OCI-LY3 (cell line): ENCODE data around the gene USP10.

ENCODE experiments used
- H2AFZ ChIP-seq: fragments of 200-600, 300-600 bp; shearing (Covaris generic); 2 replicates; pipeline ENCODE4 v1.6.0; 2014; ENCODE audit warnings: antibody characterized with exemption, low read depth, low read length
- H3K27ac ChIP-seq: fragments of 200-600, 300-600 bp; sonication (generic); 2 replicates; pipeline ENCODE4 v1.5.1; 2014; ENCODE audit warnings: mild to moderate bottlenecking, low read length, moderate library complexity, mixed read lengths
- H3K27me3 ChIP-seq: fragments of 200-600, 300-600 bp; sonication (generic); 2 replicates; pipeline ENCODE4 v1.6.1; 2014; ENCODE audit warnings: low read depth, low read length, mixed read lengths
- H3K36me3 ChIP-seq: fragments of 200-600, 300-600 bp; sonication (generic); replicated peaks from 2 replicates; pipeline ENCODE3; 2014; ENCODE audit warnings: low read depth, low read length, mixed read lengths
- H3K4me1 ChIP-seq: fragments of 300-600, 200-600 bp; sonication (generic); 2 replicates; pipeline ENCODE4 v1.6.1; 2014; ENCODE audit warnings: low read length, mixed read lengths
- H3K4me2 ChIP-seq: fragments of 200-600, 300-600 bp; sonication (generic); 2 replicates; pipeline ENCODE4 v1.6.1; 2014; ENCODE audit warnings: low read length, mixed read lengths
- H3K4me3 ChIP-seq: fragments of 300-600, 200-600 bp; sonication (generic); 2 replicates; pipeline ENCODE4 v1.5.1; 2014; ENCODE audit warnings: antibody characterized with exemption, mild to moderate bottlenecking, low read length, moderate library complexity
- H3K79me2 ChIP-seq: fragments of 300-600, 200-600 bp; shearing (Covaris generic); 2 replicates; pipeline ENCODE4 v1.6.1; 2014; ENCODE audit warnings: mild to moderate bottlenecking, low read length, mixed read lengths
- H3K9ac ChIP-seq: fragments of 300-600, 200-600 bp; shearing (Covaris generic); 2 replicates; pipeline ENCODE4 v1.6.0; 2014; ENCODE audit warnings: mild to moderate bottlenecking, low read length, moderate library complexity
- H3K9me3 ChIP-seq: fragments of 200-600, 300-600 bp; shearing (Covaris generic); 2 replicates; pipeline ENCODE4 v1.6.1; 2014; ENCODE audit warnings: low read length, mixed read lengths; ENCODE audit not compliant: insufficient read depth
- H4K20me1 ChIP-seq: fragments of 200-600, 300-600 bp; sonication (generic); 2 replicates; pipeline ENCODE4 v1.6.1; 2016; ENCODE audit warnings: low read length, mixed read lengths; ENCODE audit not compliant: insufficient read depth
- CTCF ChIP-seq: fragments of 200-600, 300-600 bp; sonication (generic); IDR thresholded peaks from 2 replicates; pipeline ENCODE4 v1.5.1; 2014; ENCODE audit warnings: antibody characterized with exemption, low read length, low read depth
- EZH2phosphoT487 ChIP-seq: fragments of 200-600 bp; shearing (Covaris generic); IDR thresholded peaks from 2 replicates; pipeline ENCODE4 v1.6.1; 2018; ENCODE audit warnings: antibody characterized with exemption, mixed run types, low read depth

The USP10 gene

DNA sequence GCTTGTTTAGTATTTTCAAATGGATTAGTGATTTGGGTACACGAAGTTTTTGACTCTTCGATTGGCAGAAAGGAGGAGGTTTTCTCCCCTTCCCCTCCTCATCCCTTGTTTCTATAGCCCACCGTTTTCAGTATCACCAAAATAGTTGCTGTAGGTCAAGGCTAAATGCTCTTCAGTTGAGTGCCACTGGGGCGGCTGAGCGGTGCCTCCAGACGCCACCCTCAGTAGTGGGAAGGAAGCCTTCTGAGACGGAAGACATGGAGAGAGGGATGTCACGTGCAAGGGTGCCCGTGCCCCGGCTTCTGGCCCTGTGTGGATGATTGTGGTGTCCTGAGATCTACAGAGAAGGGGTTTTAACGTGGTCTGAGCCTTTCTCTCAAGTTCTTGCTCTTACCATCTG, 80.3 kb downstream of the USP10 start:
- Histone ChIP-seq H3K27me3 (no peaks in the 10 kb centered on the region), H2AFZ (no peak overlapping the region), H3K9ac (no peak overlapping the region), H3K4me3 (no peak overlapping the region), H3K4me2 (no peak overlapping the region), H3K9me3 (no peaks in the 10 kb centered on the region), H4K20me1 (no peaks in the 10 kb centered on the region), H3K36me3 (peaks cover 39% of the 10 kb centered on the region), H3K4me1 (no peaks in the 10 kb centered on the region), H3K27ac (no peak overlapping the region), H3K79me2 (no peaks in the 10 kb centered on the region)
- TF ChIP-seq EZH2phosphoT487 (no peak), CTCF (no peak)

DNA sequence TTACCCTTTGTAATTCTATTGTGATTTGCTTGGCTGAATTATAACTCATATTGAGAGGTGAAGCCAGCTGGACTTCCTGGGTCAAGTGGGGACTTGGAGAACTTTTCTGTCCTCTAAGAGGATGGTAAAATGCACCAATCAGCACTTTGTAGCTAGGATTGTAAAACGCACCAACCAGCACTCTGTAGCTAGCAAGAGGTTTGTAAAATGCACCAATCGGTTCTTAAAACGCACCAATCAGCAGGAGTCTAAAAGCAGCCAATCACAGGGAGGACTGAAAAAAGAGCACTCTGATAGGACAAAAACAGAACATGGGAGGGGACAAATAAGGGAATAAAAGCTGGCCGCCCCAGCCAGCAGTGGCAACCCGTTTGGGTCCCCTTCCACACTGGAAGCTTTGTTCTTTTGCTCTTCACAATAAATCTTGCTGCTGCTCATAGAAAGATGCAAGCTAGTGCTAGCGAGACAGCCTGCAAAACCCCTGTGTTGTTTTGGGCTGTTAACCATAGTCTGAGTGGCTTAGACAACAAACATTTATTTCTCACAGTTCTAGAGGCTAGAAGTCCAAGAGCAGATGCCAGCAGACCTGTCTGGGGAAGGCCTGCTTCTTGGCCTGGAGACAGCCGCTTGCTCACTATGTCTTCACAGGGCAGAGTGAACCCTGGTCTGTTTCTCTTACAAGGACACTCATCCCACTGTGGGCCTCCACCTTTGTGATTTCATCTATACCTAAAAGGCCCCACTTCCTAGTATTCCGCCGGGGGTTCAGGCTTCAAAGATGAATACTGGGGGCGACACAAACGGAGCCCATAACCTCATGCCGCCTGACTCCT, 81.0 kb downstream of the USP10 start:
- Histone ChIP-seq H3K36me3 (peaks cover 33% of the 10 kb centered on the region), H3K4me3 (no peak overlapping the region), H2AFZ (no peak overlapping the region), H3K4me1 (no peaks in the 10 kb centered on the region), H4K20me1 (no peaks in the 10 kb centered on the region), H3K79me2 (no peaks in the 10 kb centered on the region), H3K27ac (no peak overlapping the region), H3K4me2 (no peak overlapping the region), H3K27me3 (no peaks in the 10 kb centered on the region), H3K9me3 (no peaks in the 10 kb centered on the region), H3K9ac (no peak overlapping the region)
- TF ChIP-seq CTCF: no peak
- no peak for TF ChIP-seq EZH2phosphoT487

DNA sequence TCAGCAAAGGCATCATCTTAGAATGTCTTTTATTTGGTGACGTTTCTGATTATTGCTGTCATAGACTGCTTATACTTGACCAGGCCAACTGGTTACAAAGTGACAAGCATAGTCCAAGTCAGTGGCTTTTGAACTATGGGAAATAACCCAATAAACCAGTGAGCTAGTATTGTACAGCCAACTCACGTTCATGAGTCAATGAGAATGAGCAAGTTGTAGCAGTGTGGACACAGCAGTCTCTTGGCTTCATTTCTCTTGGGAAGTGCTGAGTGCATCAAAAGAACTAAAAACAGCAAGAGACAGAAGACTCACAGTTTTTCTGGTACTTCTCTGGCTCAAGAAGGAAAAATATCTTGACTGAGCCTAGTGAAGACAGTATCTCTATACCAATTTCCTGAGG, 83.0 kb downstream of the USP10 start:
- TF ChIP-seq EZH2phosphoT487: no peak
- no peak for TF ChIP-seq CTCF
- Histone ChIP-seq H3K4me2 (no peak overlapping the region), H3K27ac (no peak overlapping the region), H4K20me1 (no peaks in the 10 kb centered on the region; the same call in 1 of the 2 replicates), H3K9me3 (no peaks in the 10 kb centered on the region), H3K9ac (no peak overlapping the region), H3K27me3 (no peaks in the 10 kb centered on the region), H3K4me1 (no peaks in the 10 kb centered on the region), H2AFZ (no peak overlapping the region), H3K79me2 (no peaks in the 10 kb centered on the region), H3K36me3 (peaks cover 15% of the 10 kb centered on the region), H3K4me3 (no peak overlapping the region)

DNA sequence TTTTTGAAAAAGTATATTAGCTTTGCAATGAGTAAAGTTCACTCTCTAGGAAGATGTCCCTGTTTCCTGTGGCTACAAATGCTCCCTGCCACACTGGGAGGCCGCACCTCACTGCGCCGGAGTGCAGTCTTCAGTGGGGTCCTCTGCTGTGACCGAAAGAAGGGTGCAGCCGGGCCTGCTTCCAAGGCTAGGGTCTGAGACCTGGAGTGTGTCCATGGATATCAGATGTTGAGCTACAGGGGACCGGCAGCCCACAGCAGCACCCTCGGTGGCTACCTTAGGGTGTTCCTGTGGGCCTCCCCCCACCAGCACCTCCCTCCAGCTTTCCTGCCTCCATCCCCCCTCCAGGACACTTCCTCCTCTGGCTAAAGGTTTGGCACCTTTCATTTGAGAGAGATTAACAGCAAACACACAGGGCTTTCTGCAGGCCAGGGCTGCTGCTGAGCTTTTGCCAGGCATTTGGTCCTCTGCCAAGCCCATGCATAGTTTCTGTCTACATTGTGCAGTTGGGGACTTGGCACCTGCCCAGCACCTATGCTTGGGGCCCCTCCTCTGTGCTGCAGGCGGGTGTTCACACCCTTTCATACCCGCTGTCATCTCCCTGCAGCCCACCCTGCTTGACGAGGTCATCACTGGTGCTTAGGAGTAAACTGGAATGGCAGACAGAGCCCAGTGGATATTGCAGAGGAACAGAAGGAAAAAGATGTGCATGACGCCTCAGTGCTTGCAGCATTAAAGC, 86.2 kb downstream of the USP10 start:
- Histone ChIP-seq H3K27me3 (no peaks in the 10 kb centered on the region), H3K36me3 (no peaks in the 10 kb centered on the region), H3K79me2 (no peaks in the 10 kb centered on the region), H3K4me3 (no peak overlapping the region), H4K20me1 (no peaks in the 10 kb centered on the region; the same call in 1 of the 2 replicates), H3K4me2 (no peak overlapping the region), H3K9me3 (no peaks in the 10 kb centered on the region), H2AFZ (no peak overlapping the region), H3K9ac (no peak overlapping the region), H3K4me1 (no peaks in the 10 kb centered on the region), H3K27ac (no peak overlapping the region)
- TF ChIP-seq EZH2phosphoT487 (no peak), CTCF (no peak)
